GM13977 (cell line): ENCODE measurements around the gene TPP1.

Experiments
- DNase-seq: peaks from one replicate; pipeline ENCODE4 v3.0.0; 2012; ENCODE audit warnings: low spot score
- CTCF ChIP-seq: IDR thresholded peaks from 2 replicates; pipeline ENCODE4 v1.5.1; 2012; ENCODE audit warnings: mild to moderate bottlenecking, control low read depth; ENCODE audit not compliant: insufficient read depth; ENCODE audit errors: extremely low read depth, missing control alignments
- in situ Hi-C: fragments of 300-500 bp; cut with MboI; formaldehyde crosslinking; loops from one replicate; pipeline ENCODE4 v1.12.0; 2022; ENCODE audit warnings: low sequenced_read_pairs, low pct_unique_long_range_greater_than_20kb, mixed read lengths, inconsistent platforms; ENCODE audit not compliant: unreplicated experiment

TPP1 gene

GRCh38 chr11:6658647-6659046 is 39.4 kb upstream of the TPP1 start:
- in situ Hi-C loops: no loop called here
- no peak for TF ChIP-seq CTCF
- no peak for DNase-seq

GRCh38 chr11:6657346-6657745 is 38.1 kb upstream of the TPP1 start:
- in situ Hi-C loops: no loop called here
- no peak for DNase-seq
- TF ChIP-seq CTCF: no peak

- in situ Hi-C loops: no loop called here
- DNase-seq: peak; percentile 13
- no peak for TF ChIP-seq CTCF
Observed at GRCh38 chr11:6656936-6657335, 37.7 kb upstream of the TPP1 start.

GRCh38 chr11:6656584-6656915 is 37.3 kb upstream of the TPP1 start:
- TF ChIP-seq CTCF: no peak
- peak; percentile 5 for DNase-seq
- in situ Hi-C loops: no loop called here

GRCh38 chr11:6655790-6656583 is 36.8 kb upstream of the TPP1 start, which contains the start of gene DCHS1:
Gene DCHS1 (minus strand): TSS chr11:6655809. CDS start chr11:6641613, 14,196 bp downstream.
- peak; percentile 32 for DNase-seq

GRCh38 chr11:6655020-6655789 is 36.0 kb upstream of the TPP1 start:
- peak; percentile 52 for DNase-seq
- in situ Hi-C loops: no loop called here
- TF ChIP-seq CTCF: no peak

More at GRCh38 chr11:6655790-6656583, 36.8 kb upstream of the TPP1 start, which contains the start of gene DCHS1:
- in situ Hi-C loops: no loop called here
- no peak for TF ChIP-seq CTCF
